Spinal cord (tissue), 10 donors: ENCODE results near the gene NIPA2. TPM values are rescaled to one million over a fixed set of nuclear protein-coding genes. Genes with fewer than 3 reads are reported as not detected.

Source experiments
- DNase-seq, 6 donors: peaks; one replicate each; pipeline versions ENCODE4 v3.0.0 to v3.0.0-alpha.2; 2013 to 2015; ENCODE audit warnings: low spot score in 6 of 6, low read depth in 4 of 6
- H3K27ac ChIP-seq: one replicate; pipeline ENCODE4 v1.5.1; 2013; ENCODE audit warnings: low read depth, low read length, control low read depth
- H3K27me3 ChIP-seq: one replicate; pipeline ENCODE4 v1.6.1; 2013; ENCODE audit warnings: low read length; ENCODE audit not compliant: control insufficient read depth, insufficient read depth
- H3K36me3 ChIP-seq: one replicate; pipeline ENCODE4 v1.6.1; 2013; ENCODE audit warnings: low read length; ENCODE audit not compliant: control insufficient read depth, insufficient read depth
- H3K4me1 ChIP-seq: one replicate; pipeline ENCODE4 v1.6.1; 2013; ENCODE audit warnings: low read length; ENCODE audit not compliant: control insufficient read depth, insufficient read depth
- H3K4me3 ChIP-seq: one replicate; pipeline ENCODE4 v1.5.1; 2013; ENCODE audit warnings: low read depth, low read length, control low read depth
- H3K9me3 ChIP-seq: one replicate; pipeline ENCODE4 v1.6.1; 2013; ENCODE audit warnings: low read length; ENCODE audit not compliant: control insufficient read depth, insufficient read depth
- WGBS: methylation state at CpG from one replicate; pipeline ENCODE4 v1.1.5; 2013; ENCODE audit warnings: missing lambda C conversion rate; ENCODE audit not compliant: insufficient coverage; 5-methylcytosine and 5-hydroxymethylcytosine counted together
- polyA plus RNA-seq, 2 donors: library from polyadenylated mRNA; unstranded; fragments of 120-200 nt; gene quantifications; one replicate each; pipeline ENCODE4 v1.2.1, GENCODE V29; 2013; ENCODE audit not compliant: insufficient read length in 2 of 2
- total RNA-seq, 2 donors: library from RNA; depleted of rRNA in 1 of 2; stranded (reverse); fragments of 120-200 nt in 1 of 2; fragments of >200 nt in 1 of 2; gene quantifications; one replicate each; pipeline versions ENCODE4 v1.2.3 to v1.2.4, GENCODE V29; 2013 to 2014
- donor health status: healthy.

The NIPA2 gene
- total and polyA plus RNA-seq, 4 donors = 51.6 to 58.2 (median 55.4) TPM

GRCh38 chr15:22823495-22824128 lies 14.9 kb upstream of the NIPA2 start:
- H3K9me3 ChIP-seq = no peaks in the 10 kb centered on the region
- H3K4me3 ChIP-seq = no peak overlapping the region
- WGBS = 92% methylated on average over 24 of the region's 29 CpGs
- no peak overlapping the region for H3K27ac ChIP-seq
- H3K27me3 ChIP-seq = no peaks in the 10 kb centered on the region
- peaks cover 42% of the 10 kb centered on the region for H3K36me3 ChIP-seq
- H3K4me1 ChIP-seq = no peaks in the 10 kb centered on the region
- DNase-seq = no peak

- Histone ChIP-seq H3K4me1 (no peaks in the 10 kb centered on the region), H3K4me3 (no peak overlapping the region), H3K36me3 (peaks cover 32% of the 10 kb centered on the region), H3K9me3 (no peaks in the 10 kb centered on the region), H3K27ac (no peak overlapping the region), H3K27me3 (no peaks in the 10 kb centered on the region)
- WGBS = no CpG with 5 or more reads among the region's 1 CpG
- DNase-seq = no peak
Measured at GRCh38 chr15:22827125-22827524, 11.3 kb upstream of the NIPA2 start.

GRCh38 chr15:22831473-22831872 lies 7.0 kb upstream of the NIPA2 start:
- peak in 2 of 6 donors; percentile 21 to 22 for DNase-seq
- H3K27me3 ChIP-seq = no peaks in the 10 kb centered on the region
- no CpG with 5 or more reads among the region's 1 CpG for WGBS
- H3K4me1 ChIP-seq = no peaks in the 10 kb centered on the region
- H3K4me3 ChIP-seq = no peak overlapping the region
- no peak overlapping the region for H3K27ac ChIP-seq
- H3K9me3 ChIP-seq = no peaks in the 10 kb centered on the region
- H3K36me3 ChIP-seq = peaks cover 15% of the 10 kb centered on the region

GRCh38 chr15:22839046-22839695 lies 705 bp downstream of the NIPA2 start:
- DNase-seq = peak in 2 of 6 donors; percentile 2 to 23
- 2% methylated on average over 5 of the region's 16 CpGs for WGBS

DNA sequence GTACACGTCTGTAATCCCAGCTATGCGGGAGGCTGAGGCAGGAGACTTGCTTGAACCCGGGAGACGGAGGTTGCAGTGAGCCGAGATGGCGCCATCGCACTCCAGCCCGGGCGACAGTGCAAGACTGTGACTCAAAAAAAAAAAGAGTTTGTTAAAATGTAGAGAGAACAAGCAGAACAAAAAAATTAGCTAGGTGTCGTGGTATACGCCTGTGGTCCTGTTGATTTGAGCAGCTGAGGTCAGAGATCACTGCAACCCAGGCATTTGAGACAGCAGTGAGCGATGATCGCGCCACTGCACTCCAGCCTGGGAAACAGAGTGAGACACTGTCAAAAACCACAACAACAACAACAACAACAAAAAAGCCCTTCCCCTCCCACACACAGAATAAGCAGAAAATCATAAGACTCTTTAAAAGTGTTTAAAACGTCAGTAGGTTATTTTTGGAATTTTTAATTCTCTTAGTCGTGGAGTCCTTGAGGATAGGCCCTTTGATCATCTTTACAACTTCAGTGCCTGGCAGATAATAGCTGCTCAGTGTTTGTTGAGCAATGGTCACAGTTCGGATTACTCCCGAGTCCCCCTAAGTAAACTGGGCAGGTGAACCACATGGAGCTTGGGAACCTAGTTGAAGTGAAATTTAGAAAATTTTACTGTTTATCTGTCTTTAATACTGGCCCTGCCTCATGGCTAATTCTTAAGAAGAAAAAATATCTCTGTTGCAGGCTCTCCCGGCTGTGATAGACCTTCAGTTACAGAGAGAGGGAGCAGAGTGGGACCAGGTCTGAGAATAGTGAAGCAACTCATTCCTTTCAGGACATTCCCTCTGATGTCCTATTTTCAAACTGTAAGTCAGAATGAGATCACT lies 6.2 kb downstream of the NIPA2 start:
- Histone ChIP-seq H3K4me1 (peaks cover 8% of the 10 kb centered on the region), H3K36me3 (peaks cover 18% of the 10 kb centered on the region), H3K9me3 (no peaks in the 10 kb centered on the region), H3K4me3 (no peak overlapping the region), H3K27ac (no peak overlapping the region), H3K27me3 (no peaks in the 10 kb centered on the region)
- WGBS = 92% methylated on average over 13 of the region's 19 CpGs
- DNase-seq = no peak

More at GRCh38 chr15:22839046-22839695, 705 bp downstream of the NIPA2 start:
- H3K9me3 ChIP-seq = no peaks in the 10 kb centered on the region
- peaks cover 9% of the 10 kb centered on the region for H3K36me3 ChIP-seq
- no peaks in the 10 kb centered on the region for H3K27me3 ChIP-seq
- peaks cover 12% of the 10 kb centered on the region for H3K4me1 ChIP-seq
- peak overlapping the region; percentile 73 for H3K4me3 ChIP-seq
- H3K27ac ChIP-seq = peak overlapping the region; percentile 85

DNA sequence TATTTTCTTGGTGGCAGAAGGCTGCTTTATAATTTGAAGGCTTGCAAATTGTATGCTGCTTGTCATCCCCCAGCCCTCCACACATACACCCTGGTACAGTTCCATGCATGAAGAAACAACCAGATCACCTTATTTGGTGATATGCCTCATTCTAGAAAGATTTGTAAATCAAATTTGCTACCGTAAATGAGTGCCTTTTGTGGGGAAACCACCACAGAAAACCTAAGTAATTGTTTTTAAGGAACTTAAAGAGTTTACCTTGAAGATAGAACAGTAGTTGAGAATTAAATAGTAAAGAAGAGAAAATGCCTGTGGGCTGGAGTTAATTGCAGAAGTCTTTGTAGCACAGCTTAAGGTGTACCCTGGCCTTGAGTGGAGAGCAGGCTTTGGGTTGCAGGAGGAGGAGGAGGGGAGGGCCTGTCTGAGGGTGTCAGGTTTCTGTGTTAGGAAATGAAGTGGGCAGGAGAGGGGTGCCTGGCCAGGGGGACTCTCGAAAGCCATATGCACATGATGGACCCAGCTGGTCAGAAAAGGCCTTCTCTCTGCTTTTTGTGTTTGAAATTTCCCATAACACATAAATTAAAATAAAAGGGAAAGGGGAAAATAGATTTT lies 6.9 kb downstream of the NIPA2 start:
- Histone ChIP-seq H3K4me3 (no peak overlapping the region), H3K36me3 (peaks cover 18% of the 10 kb centered on the region), H3K9me3 (no peaks in the 10 kb centered on the region), H3K27me3 (no peaks in the 10 kb centered on the region), H3K27ac (no peak overlapping the region), H3K4me1 (peaks cover under 1% of the 10 kb centered on the region)
- no CpG with 5 or more reads among the region's 2 CpGs for WGBS
- no peak for DNase-seq

GRCh38 chr15:22846073-22846472 lies 7.6 kb downstream of the NIPA2 start:
- no peak for DNase-seq
- H3K4me1 ChIP-seq = no peaks in the 10 kb centered on the region
- WGBS = 96% methylated on average over 5 of the region's 6 CpGs
- no peaks in the 10 kb centered on the region for H3K9me3 ChIP-seq
- no peaks in the 10 kb centered on the region for H3K27me3 ChIP-seq
- H3K27ac ChIP-seq = no peak overlapping the region
- H3K36me3 ChIP-seq = peaks cover 18% of the 10 kb centered on the region
- no peak overlapping the region for H3K4me3 ChIP-seq

- WGBS = 100% methylated on average over 1 of the region's 3 CpGs
- Histone ChIP-seq H3K9me3 (no peaks in the 10 kb centered on the region), H3K4me1 (no peaks in the 10 kb centered on the region), H3K27ac (no peak overlapping the region), H3K27me3 (no peaks in the 10 kb centered on the region), H3K4me3 (no peak overlapping the region), H3K36me3 (peaks cover 22% of the 10 kb centered on the region)
- DNase-seq = no peak
Measured at GRCh38 chr15:22850055-22850454, 11.6 kb downstream of the NIPA2 start.

- Histone ChIP-seq H3K27me3 (no peaks in the 10 kb centered on the region), H3K27ac (no peak overlapping the region), H3K4me3 (no peak overlapping the region), H3K9me3 (no peaks in the 10 kb centered on the region), H3K4me1 (no peaks in the 10 kb centered on the region), H3K36me3 (peaks cover 24% of the 10 kb centered on the region)
- DNase-seq = no peak
- 83% methylated on average over 1 of the region's 4 CpGs for WGBS
Measured at GRCh38 chr15:22851513-22851912, 13.0 kb downstream of the NIPA2 start.
